ENCODE measurements around the gene BDH1. TPM values are rescaled to one million over a fixed set of nuclear protein-coding genes. Genes with fewer than 3 reads are reported as not detected.

BDH1 gene
- total RNA-seq, 1 donor from 2014 or later = 14.1 TPM

GRCh38 chr3:197511130-197511529 is 44.6 kb downstream of the BDH1 start:
- peak; percentile 44 for DNase-seq (ENCODE audit: low read depth)
- H3K4me3 ChIP-seq (ENCODE audit: low read depth, low read length) = no peak overlapping the region
- H3K27me3 ChIP-seq (ENCODE audit: control insufficient read depth, insufficient read depth, low read length) = no peaks in the 10 kb centered on the region
- TF ChIP-seq, protein P1, sequence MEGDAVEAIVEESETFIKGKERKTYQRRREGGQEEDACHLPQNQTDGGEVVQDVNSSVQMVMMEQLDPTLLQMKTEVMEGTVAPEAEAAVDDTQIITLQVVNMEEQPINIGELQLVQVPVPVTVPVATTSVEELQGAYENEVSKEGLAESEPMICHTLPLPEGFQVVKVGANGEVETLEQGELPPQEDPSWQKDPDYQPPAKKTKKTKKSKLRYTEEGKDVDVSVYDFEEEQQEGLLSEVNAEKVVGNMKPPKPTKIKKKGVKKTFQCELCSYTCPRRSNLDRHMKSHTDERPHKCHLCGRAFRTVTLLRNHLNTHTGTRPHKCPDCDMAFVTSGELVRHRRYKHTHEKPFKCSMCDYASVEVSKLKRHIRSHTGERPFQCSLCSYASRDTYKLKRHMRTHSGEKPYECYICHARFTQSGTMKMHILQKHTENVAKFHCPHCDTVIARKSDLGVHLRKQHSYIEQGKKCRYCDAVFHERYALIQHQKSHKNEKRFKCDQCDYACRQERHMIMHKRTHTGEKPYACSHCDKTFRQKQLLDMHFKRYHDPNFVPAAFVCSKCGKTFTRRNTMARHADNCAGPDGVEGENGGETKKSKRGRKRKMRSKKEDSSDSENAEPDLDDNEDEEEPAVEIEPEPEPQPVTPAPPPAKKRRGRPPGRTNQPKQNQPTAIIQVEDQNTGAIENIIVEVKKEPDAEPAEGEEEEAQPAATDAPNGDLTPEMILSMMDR (IDR thresholded peaks at IDR 0.05; ENCODE audit: insufficient read depth, low read length, poor library complexity, severe bottlenecking) = no peak
- no peaks in the 10 kb centered on the region for H3K36me3 ChIP-seq (ENCODE audit: control insufficient read depth, insufficient read depth, low read length)

GRCh38 chr3:197510642-197511018 is 45.1 kb downstream of the BDH1 start:
- TF ChIP-seq, protein P1 (IDR thresholded peaks at IDR 0.05; ENCODE audit: insufficient read depth, low read length, poor library complexity, severe bottlenecking) = no peak
- no peaks in the 10 kb centered on the region for H3K27me3 ChIP-seq (ENCODE audit: control insufficient read depth, insufficient read depth, low read length)
- no peak overlapping the region for H3K4me3 ChIP-seq (ENCODE audit: low read depth, low read length)
- DNase-seq (ENCODE audit: low read depth) = no peak
- H3K36me3 ChIP-seq (ENCODE audit: control insufficient read depth, insufficient read depth, low read length) = no peaks in the 10 kb centered on the region

- no peak overlapping the region for H3K4me3 ChIP-seq (ENCODE audit: low read depth, low read length)
- TF ChIP-seq, protein P1 (IDR thresholded peaks at IDR 0.05; ENCODE audit: insufficient read depth, low read length, poor library complexity, severe bottlenecking) = no peak
- no peaks in the 10 kb centered on the region for H3K36me3 ChIP-seq (ENCODE audit: control insufficient read depth, insufficient read depth, low read length)
- no peaks in the 10 kb centered on the region for H3K27me3 ChIP-seq (ENCODE audit: control insufficient read depth, insufficient read depth, low read length)
- DNase-seq (ENCODE audit: low read depth) = no peak
These were observed 46.6 kb downstream of the BDH1 start for GRCh38 chr3:197508924-197509775.

DNA sequence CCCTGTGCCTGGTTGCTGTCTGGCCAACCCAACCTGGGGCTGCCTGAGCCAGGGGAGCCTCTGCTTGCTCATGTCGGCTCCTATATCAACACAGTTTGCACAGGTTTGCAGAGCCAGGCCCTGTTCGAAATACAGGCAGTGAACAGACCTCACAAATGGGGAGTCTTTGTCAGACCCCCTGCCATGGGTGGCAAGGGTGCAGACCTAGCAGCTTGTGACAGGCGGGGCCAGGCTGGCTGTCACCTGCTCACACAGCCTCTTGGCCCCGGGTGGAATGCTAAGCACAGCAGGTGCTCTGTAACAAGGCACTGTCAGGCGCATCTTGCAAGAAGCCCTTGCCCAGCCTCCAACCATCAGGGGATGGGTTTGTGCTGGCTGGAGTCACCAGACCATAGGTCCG is 47.3 kb downstream of the BDH1 start:
- TF ChIP-seq, protein P1 (IDR thresholded peaks at IDR 0.05; ENCODE audit: insufficient read depth, low read length, poor library complexity, severe bottlenecking) = no peak
- H3K36me3 ChIP-seq (ENCODE audit: control insufficient read depth, insufficient read depth, low read length) = no peaks in the 10 kb centered on the region
- no peak for DNase-seq (ENCODE audit: low read depth)
- no peaks in the 10 kb centered on the region for H3K27me3 ChIP-seq (ENCODE audit: control insufficient read depth, insufficient read depth, low read length)
- no peak overlapping the region for H3K4me3 ChIP-seq (ENCODE audit: low read depth, low read length)

GRCh38 chr3:197508051-197508451 is 47.7 kb downstream of the BDH1 start:
- H3K36me3 ChIP-seq (ENCODE audit: control insufficient read depth, insufficient read depth, low read length) = no peaks in the 10 kb centered on the region
- DNase-seq (ENCODE audit: low read depth) = no peak
- TF ChIP-seq, protein P1 (IDR thresholded peaks at IDR 0.05; ENCODE audit: insufficient read depth, low read length, poor library complexity, severe bottlenecking) = no peak
- no peak overlapping the region for H3K4me3 ChIP-seq (ENCODE audit: low read depth, low read length)
- no peaks in the 10 kb centered on the region for H3K27me3 ChIP-seq (ENCODE audit: control insufficient read depth, insufficient read depth, low read length)

DNA sequence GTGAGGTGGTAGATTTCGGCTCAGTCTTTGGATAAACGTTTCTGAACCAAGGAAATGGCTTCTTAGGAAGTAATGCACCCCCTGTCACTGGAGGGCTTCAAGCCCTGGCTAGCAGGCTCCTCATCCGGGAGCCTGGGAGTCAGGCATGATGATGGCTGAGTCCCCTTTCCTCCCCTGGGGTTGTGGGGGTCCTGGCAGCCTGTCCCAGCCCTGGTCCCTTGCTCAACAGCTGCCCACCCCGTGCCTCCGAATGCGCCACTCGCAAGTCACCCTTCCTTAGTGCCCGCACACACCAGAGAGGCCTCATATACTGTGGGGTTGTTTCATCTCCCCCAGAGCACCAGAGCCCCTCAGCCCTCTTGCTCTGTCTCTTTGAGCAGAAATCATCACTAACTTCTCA is 48.2 kb downstream of the BDH1 start:
- Histone ChIP-seq H3K36me3 (ENCODE audit: control insufficient read depth, insufficient read depth, low read length) (no peaks in the 10 kb centered on the region), H3K27me3 (ENCODE audit: control insufficient read depth, insufficient read depth, low read length) (no peaks in the 10 kb centered on the region), H3K4me3 (ENCODE audit: low read depth, low read length) (no peak overlapping the region)
- TF ChIP-seq, protein P1 (IDR thresholded peaks at IDR 0.05; ENCODE audit: insufficient read depth, low read length, poor library complexity, severe bottlenecking) = no peak
- no peak for DNase-seq (ENCODE audit: low read depth)

Measured in kidney epithelial cell (primary cell).